Activated T-cell treated with anti-CD3 and anti-CD28 coated beads, Interleukin-2, amount 50 U/mL, for 4 hours (primary cell): Measurements from ENCODE around the gene RNF144A. TPM values are rescaled to one million over a fixed set of nuclear protein-coding genes. Genes with fewer than 3 reads are reported as not detected.
"Not testable (repeated sequence)": the region's sequence is repeated elsewhere in the genome, so short reads cannot be mapped to it uniquely, and the experiment has no call there.

Experiments
- ATAC-seq, 2 donors: fragments of 200-7000 bp; cut with Tn5 transposase; one replicate each; pipeline ENCODE4 v1.10.0; 2021
- DNase-seq: peaks from one replicate; pipeline ENCODE4 v3.0.0-alpha.2; 2020
- H3K27me3 Mint-ChIP-seq: one replicate; pipeline ENCODE4 v1.8.0; 2021; ENCODE audit warnings: low read depth, mixed read lengths
- H3K36me3 Mint-ChIP-seq: one replicate; pipeline ENCODE4 v1.8.0; 2022; ENCODE audit warnings: mixed read lengths; ENCODE audit not compliant: insufficient read depth
- H3K4me1 Mint-ChIP-seq: one replicate; pipeline ENCODE4 v1.8.0; 2021; ENCODE audit warnings: low read depth, mixed read lengths
- H3K4me3 Mint-ChIP-seq: one replicate; pipeline ENCODE4 v1.8.0; 2021; ENCODE audit warnings: mild to moderate bottlenecking, moderate library complexity, mixed read lengths
- H3K9me3 Mint-ChIP-seq: one replicate; pipeline ENCODE4 v1.8.0; 2021; ENCODE audit warnings: mixed read lengths
- total RNA-seq, 3 donors: library from RNA; stranded (reverse); gene quantifications; one replicate each; pipeline ENCODE4 v1.2.1, GENCODE V29; 2021

The RNF144A gene
- total RNA-seq, 3 donors from 2014 or later: 13.7 to 25.6 (median 18.9) TPM

- no peak overlapping the region for H3K4me3 Mint-ChIP-seq
- no peaks in the 10 kb centered on the region for H3K27me3 Mint-ChIP-seq
- DNase-seq: no peak
- peaks cover 2% of the 10 kb centered on the region for H3K4me1 Mint-ChIP-seq
- no peak for ATAC-seq
- peaks cover 24% of the 10 kb centered on the region for H3K36me3 Mint-ChIP-seq
- no peaks in the 10 kb centered on the region for H3K9me3 Mint-ChIP-seq
Observed at GRCh38 chr2:6888724-6889123, 28.5 kb upstream of the RNF144A start.

GRCh38 chr2:6893876-6894482, 23.2 kb upstream of the RNF144A start:
- no peak for DNase-seq
- peaks cover 14% of the 10 kb centered on the region for H3K36me3 Mint-ChIP-seq

GRCh38 chr2:6896930-6897759, 20.1 kb upstream of the RNF144A start:
- H3K9me3 Mint-ChIP-seq: peaks cover 8% of the 10 kb centered on the region
- H3K36me3 Mint-ChIP-seq: peaks cover 22% of the 10 kb centered on the region
- H3K4me1 Mint-ChIP-seq: peaks cover 6% of the 10 kb centered on the region
- DNase-seq (no peak), ATAC-seq (peak in 1 of 2 donors; percentile 46)
- H3K4me3 Mint-ChIP-seq: no peak overlapping the region
- H3K27me3 Mint-ChIP-seq: no peaks in the 10 kb centered on the region

More at GRCh38 chr2:6893876-6894482, 23.2 kb upstream of the RNF144A start:
- Mint-ChIP-seq H3K4me3 (no peak overlapping the region), H3K9me3 (no peaks in the 10 kb centered on the region), H3K27me3 (no peaks in the 10 kb centered on the region), H3K4me1 (peaks cover 7% of the 10 kb centered on the region)
- no peak for ATAC-seq

- peaks cover 22% of the 10 kb centered on the region for H3K4me1 Mint-ChIP-seq
- peaks cover 21% of the 10 kb centered on the region for H3K9me3 Mint-ChIP-seq
- H3K36me3 Mint-ChIP-seq: peaks cover 20% of the 10 kb centered on the region
- not testable (repeated sequence) for H3K4me3 Mint-ChIP-seq, ATAC-seq, DNase-seq, H3K27me3 Mint-ChIP-seq
Observed at GRCh38 chr2:6902581-6902980, 14.6 kb upstream of the RNF144A start.

GRCh38 chr2:6905668-6906067, 11.5 kb upstream of the RNF144A start:
- DNase-seq: no peak
- H3K36me3 Mint-ChIP-seq: peaks cover 20% of the 10 kb centered on the region
- H3K4me1 Mint-ChIP-seq: peaks cover 53% of the 10 kb centered on the region
- H3K4me3 Mint-ChIP-seq: no peak overlapping the region
- no peaks in the 10 kb centered on the region for H3K27me3 Mint-ChIP-seq
- H3K9me3 Mint-ChIP-seq: peaks cover 21% of the 10 kb centered on the region
- no peak for ATAC-seq

GRCh38 chr2:6906165-6906741, 11.0 kb upstream of the RNF144A start:
- Mint-ChIP-seq H3K36me3 (peaks cover 18% of the 10 kb centered on the region), H3K27me3 (no peaks in the 10 kb centered on the region), H3K4me1 (peaks cover 59% of the 10 kb centered on the region), H3K4me3 (no peak overlapping the region), H3K9me3 (peaks cover 21% of the 10 kb centered on the region)
- DNase-seq: no peak
- peak; percentile 76 to 77 for ATAC-seq

- ATAC-seq (no peak), DNase-seq (no peak)
- peaks cover 79% of the 10 kb centered on the region for H3K4me1 Mint-ChIP-seq
- peaks cover 3% of the 10 kb centered on the region for H3K9me3 Mint-ChIP-seq
- H3K36me3 Mint-ChIP-seq: peaks cover 6% of the 10 kb centered on the region
- no peak overlapping the region for H3K4me3 Mint-ChIP-seq
- no peaks in the 10 kb centered on the region for H3K27me3 Mint-ChIP-seq
Observed at GRCh38 chr2:6908291-6908690, 8.9 kb upstream of the RNF144A start.

- no peaks in the 10 kb centered on the region for H3K36me3 Mint-ChIP-seq
- H3K4me1 Mint-ChIP-seq: peaks cover 88% of the 10 kb centered on the region
- peak overlapping the region; percentile 69 for H3K4me3 Mint-ChIP-seq
- ATAC-seq (peak; percentile 35 to 49), DNase-seq (no peak)
- no peaks in the 10 kb centered on the region for H3K9me3 Mint-ChIP-seq
- H3K27me3 Mint-ChIP-seq: no peaks in the 10 kb centered on the region
Observed at GRCh38 chr2:6909431-6910385, 7.5 kb upstream of the RNF144A start.

- Mint-ChIP-seq H3K4me1 (peaks cover 91% of the 10 kb centered on the region), H3K36me3 (no peaks in the 10 kb centered on the region), H3K4me3 (peak overlapping the region; percentile 45), H3K9me3 (no peaks in the 10 kb centered on the region), H3K27me3 (no peaks in the 10 kb centered on the region)
- no peak for ATAC-seq
- no peak for DNase-seq
Observed at GRCh38 chr2:6911721-6912120, 5.5 kb upstream of the RNF144A start.

GRCh38 chr2:6913415-6914157, 3.6 kb upstream of the RNF144A start:
- ATAC-seq: peak; percentile 35 to 46

GRCh38 chr2:6914828-6915227, 2.4 kb upstream of the RNF144A start:
- Mint-ChIP-seq H3K4me3 (no peak overlapping the region), H3K36me3 (no peaks in the 10 kb centered on the region), H3K27me3 (no peaks in the 10 kb centered on the region), H3K4me1 (peaks cover 71% of the 10 kb centered on the region), H3K9me3 (no peaks in the 10 kb centered on the region)
- peak; percentile 25 for DNase-seq
- no peak for ATAC-seq

More at GRCh38 chr2:6913415-6914157, 3.6 kb upstream of the RNF144A start:
- Mint-ChIP-seq H3K36me3 (no peaks in the 10 kb centered on the region), H3K9me3 (no peaks in the 10 kb centered on the region), H3K4me1 (peaks cover 73% of the 10 kb centered on the region), H3K4me3 (peak overlapping the region; percentile 72), H3K27me3 (no peaks in the 10 kb centered on the region)
- DNase-seq: peak; percentile 54

- Mint-ChIP-seq H3K36me3 (no peaks in the 10 kb centered on the region), H3K4me1 (peaks cover 71% of the 10 kb centered on the region), H3K27me3 (no peaks in the 10 kb centered on the region), H3K9me3 (no peaks in the 10 kb centered on the region), H3K4me3 (no peak overlapping the region)
- DNase-seq (no peak), ATAC-seq (no peak)
Observed at GRCh38 chr2:6915399-6915798, 1.8 kb upstream of the RNF144A start.

- ATAC-seq (no peak), DNase-seq (no peak)
- peaks cover 68% of the 10 kb centered on the region for H3K4me1 Mint-ChIP-seq
- H3K36me3 Mint-ChIP-seq: no peaks in the 10 kb centered on the region
- peak overlapping the region; percentile 70 for H3K4me3 Mint-ChIP-seq
- H3K9me3 Mint-ChIP-seq: no peaks in the 10 kb centered on the region
- H3K27me3 Mint-ChIP-seq: no peaks in the 10 kb centered on the region
Observed at GRCh38 chr2:6916224-6916623, 988 bp upstream of the RNF144A start.
